ENCODE data around the gene PNPLA7. TPM values are rescaled to one million over a fixed set of nuclear protein-coding genes. Genes with fewer than 3 reads are reported as not detected.
A peak's percentile ranks its signal among the peaks of the same experiment; 100 is the strongest.

Gene PNPLA7
- total RNA-seq, 1 donor from 2014 or later: 13.7 TPM

- H3K9me3 ChIP-seq: no peaks in the 10 kb centered on the region
- intact Hi-C loops (cut with DNase I): no loop called here
- peak; percentile 59 for DNase-seq
- H3K4me1 ChIP-seq: no peaks in the 10 kb centered on the region
- H3K27me3 ChIP-seq: no peaks in the 10 kb centered on the region
- no peak overlapping the region for H3K27ac ChIP-seq
- no peak overlapping the region for H3K4me3 ChIP-seq
- TF ChIP-seq CTCF (IDR thresholded peaks at IDR 0.05): no peak
- no peak for ATAC-seq
- no peaks in the 10 kb centered on the region for H3K36me3 ChIP-seq
Measured at GRCh38 chr9:137484551-137485315, 65.5 kb downstream of the PNPLA7 start.

GRCh38 chr9:137482094-137482781 is 68.0 kb downstream of the PNPLA7 start:
- Histone ChIP-seq H3K27ac (no peak overlapping the region), H3K4me3 (no peak overlapping the region), H3K27me3 (no peaks in the 10 kb centered on the region), H3K36me3 (no peaks in the 10 kb centered on the region), H3K4me1 (no peaks in the 10 kb centered on the region), H3K9me3 (no peaks in the 10 kb centered on the region)
- DNase-seq (peak; percentile 76), ATAC-seq (peak; percentile 74)
- intact Hi-C loops (cut with DNase I): no loop called here
- TF ChIP-seq CTCF (IDR thresholded peaks at IDR 0.05): no peak

GRCh38 chr9:137480686-137481683 is 69.2 kb downstream of the PNPLA7 start:
- peak; percentile 60 for DNase-seq
- no peak overlapping the region for H3K27ac ChIP-seq
- H3K27me3 ChIP-seq: no peaks in the 10 kb centered on the region
- peaks cover 3% of the 10 kb centered on the region for H3K9me3 ChIP-seq
- TF ChIP-seq CTCF (IDR thresholded peaks at IDR 0.05): no peak
- no peak overlapping the region for H3K4me3 ChIP-seq
- intact Hi-C loops (cut with DNase I): no loop called here
- ATAC-seq: no peak
- H3K36me3 ChIP-seq: no peaks in the 10 kb centered on the region
- no peaks in the 10 kb centered on the region for H3K4me1 ChIP-seq

- Histone ChIP-seq H3K27ac (no peak overlapping the region), H3K27me3 (no peaks in the 10 kb centered on the region), H3K4me1 (no peaks in the 10 kb centered on the region), H3K4me3 (no peak overlapping the region), H3K36me3 (no peaks in the 10 kb centered on the region), H3K9me3 (peaks cover 6% of the 10 kb centered on the region)
- ATAC-seq (no peak), DNase-seq (peak; percentile 55)
- intact Hi-C loops (cut with DNase I): no loop called here
- TF ChIP-seq CTCF (IDR thresholded peaks at IDR 0.05): no peak
Measured at GRCh38 chr9:137479892-137480685, 70.1 kb downstream of the PNPLA7 start.

All from upper lobe of right lung (tissue), 1 donor.